ENCODE measurements around the gene PPP2R5E.

Gene PPP2R5E

GRCh38 chr14:63423889-63424288, 119.3 kb downstream of the PPP2R5E start:
- no peak for TF ChIP-seq EZH2 (IDR thresholded peaks at IDR 0.05; ENCODE audit: borderline replicate concordance, low read length)
- TF ChIP-seq, protein P1, sequence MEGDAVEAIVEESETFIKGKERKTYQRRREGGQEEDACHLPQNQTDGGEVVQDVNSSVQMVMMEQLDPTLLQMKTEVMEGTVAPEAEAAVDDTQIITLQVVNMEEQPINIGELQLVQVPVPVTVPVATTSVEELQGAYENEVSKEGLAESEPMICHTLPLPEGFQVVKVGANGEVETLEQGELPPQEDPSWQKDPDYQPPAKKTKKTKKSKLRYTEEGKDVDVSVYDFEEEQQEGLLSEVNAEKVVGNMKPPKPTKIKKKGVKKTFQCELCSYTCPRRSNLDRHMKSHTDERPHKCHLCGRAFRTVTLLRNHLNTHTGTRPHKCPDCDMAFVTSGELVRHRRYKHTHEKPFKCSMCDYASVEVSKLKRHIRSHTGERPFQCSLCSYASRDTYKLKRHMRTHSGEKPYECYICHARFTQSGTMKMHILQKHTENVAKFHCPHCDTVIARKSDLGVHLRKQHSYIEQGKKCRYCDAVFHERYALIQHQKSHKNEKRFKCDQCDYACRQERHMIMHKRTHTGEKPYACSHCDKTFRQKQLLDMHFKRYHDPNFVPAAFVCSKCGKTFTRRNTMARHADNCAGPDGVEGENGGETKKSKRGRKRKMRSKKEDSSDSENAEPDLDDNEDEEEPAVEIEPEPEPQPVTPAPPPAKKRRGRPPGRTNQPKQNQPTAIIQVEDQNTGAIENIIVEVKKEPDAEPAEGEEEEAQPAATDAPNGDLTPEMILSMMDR (IDR thresholded peaks at IDR 0.05; ENCODE audit: low read length), result no peak

GRCh38 chr14:63423381-63423780, 119.8 kb downstream of the PPP2R5E start:
- H3K9me3 ChIP-seq (ENCODE audit: low read length), result no peaks in the 10 kb centered on the region
- H3F3A ChIP-seq (ENCODE audit: insufficient read depth, low read length), result no peaks in the 10 kb centered on the region
- no peaks in the 10 kb centered on the region for H4K20me1 ChIP-seq (ENCODE audit: insufficient read depth, low read length)
- H2AFZ ChIP-seq (ENCODE audit: low read length), result no peak overlapping the region
- peaks cover 3% of the 10 kb centered on the region for H3K4me1 ChIP-seq (ENCODE audit: insufficient read depth, low read length, severe bottlenecking)
- TF ChIP-seq EZH2 (IDR thresholded peaks at IDR 0.05; ENCODE audit: borderline replicate concordance, low read length), result no peak
- TF ChIP-seq, protein P1 (IDR thresholded peaks at IDR 0.05; ENCODE audit: low read length), result no peak
- no peak overlapping the region for H3K27ac ChIP-seq (ENCODE audit: low read depth, low read length, poor library complexity, severe bottlenecking)
- H3K79me2 ChIP-seq (ENCODE audit: insufficient read depth, low read length), result peaks cover 18% of the 10 kb centered on the region; the same call in 1 of the 2 replicates
- H3K36me3 ChIP-seq (ENCODE audit: insufficient read depth, low read length), result peaks cover 30% of the 10 kb centered on the region
- no peak overlapping the region for H3K4me2 ChIP-seq (ENCODE audit: low read length)
- no peak overlapping the region for H3K9ac ChIP-seq (ENCODE audit: low read length)
- no peaks in the 10 kb centered on the region for H3K27me3 ChIP-seq (ENCODE audit: insufficient read depth, low read length)
- no peak overlapping the region for H3K4me3 ChIP-seq (ENCODE audit: low read depth, low read length, poor library complexity, severe bottlenecking)
- H3K9me2 ChIP-seq (ENCODE audit: low read depth, low read length), result no peaks in the 10 kb centered on the region

More at GRCh38 chr14:63423889-63424288, 119.3 kb downstream of the PPP2R5E start:
- Histone ChIP-seq H3K36me3 (ENCODE audit: insufficient read depth, low read length) (peaks cover 29% of the 10 kb centered on the region), H3K27ac (ENCODE audit: low read depth, low read length, poor library complexity, severe bottlenecking) (no peak overlapping the region), H3K4me2 (ENCODE audit: low read length) (no peak overlapping the region), H2AFZ (ENCODE audit: low read length) (no peak overlapping the region), H3K79me2 (ENCODE audit: insufficient read depth, low read length) (peaks cover 21% of the 10 kb centered on the region; the same call in 1 of the 2 replicates), H3K27me3 (ENCODE audit: insufficient read depth, low read length) (no peaks in the 10 kb centered on the region), H3F3A (ENCODE audit: insufficient read depth, low read length) (no peaks in the 10 kb centered on the region), H4K20me1 (ENCODE audit: insufficient read depth, low read length) (no peaks in the 10 kb centered on the region), H3K4me3 (ENCODE audit: low read depth, low read length, poor library complexity, severe bottlenecking) (no peak overlapping the region), H3K9ac (ENCODE audit: low read length) (no peak overlapping the region), H3K4me1 (ENCODE audit: insufficient read depth, low read length, severe bottlenecking) (no peaks in the 10 kb centered on the region), H3K9me3 (ENCODE audit: low read length) (no peaks in the 10 kb centered on the region), H3K9me2 (ENCODE audit: low read depth, low read length) (no peaks in the 10 kb centered on the region)

DNA sequence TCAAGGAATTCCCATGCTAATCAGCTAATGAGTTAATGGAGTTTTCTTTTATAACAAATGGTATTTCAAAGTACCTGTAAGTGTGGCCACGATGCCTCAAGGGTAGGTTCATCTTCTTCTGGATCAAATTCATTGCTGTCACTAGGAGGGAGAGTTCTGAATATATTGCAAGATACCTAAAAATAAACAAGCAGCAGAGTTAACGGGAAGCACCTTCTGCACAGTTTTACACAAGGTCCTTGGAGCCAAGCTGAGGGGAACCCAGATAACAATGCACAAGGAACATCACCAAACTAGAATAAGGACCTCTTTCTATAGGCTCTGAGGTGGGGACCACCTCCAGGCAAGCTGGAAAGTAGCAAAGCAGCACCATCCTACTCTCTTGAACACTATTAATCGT, 121.3 kb downstream of the PPP2R5E start:
- Histone ChIP-seq H3K36me3 (ENCODE audit: insufficient read depth, low read length) (peaks cover 30% of the 10 kb centered on the region), H3K9me2 (ENCODE audit: low read depth, low read length) (no peaks in the 10 kb centered on the region), H3K4me3 (ENCODE audit: low read depth, low read length, poor library complexity, severe bottlenecking) (no peak overlapping the region), H3K4me2 (ENCODE audit: low read length) (no peak overlapping the region), H3K27ac (ENCODE audit: low read depth, low read length, poor library complexity, severe bottlenecking) (no peak overlapping the region), H3K9ac (ENCODE audit: low read length) (no peak overlapping the region), H3F3A (ENCODE audit: insufficient read depth, low read length) (no peaks in the 10 kb centered on the region), H3K4me1 (ENCODE audit: insufficient read depth, low read length, severe bottlenecking) (peaks cover 8% of the 10 kb centered on the region), H3K9me3 (ENCODE audit: low read length) (no peaks in the 10 kb centered on the region), H2AFZ (ENCODE audit: low read length) (no peak overlapping the region), H4K20me1 (ENCODE audit: insufficient read depth, low read length) (no peaks in the 10 kb centered on the region), H3K27me3 (ENCODE audit: insufficient read depth, low read length) (no peaks in the 10 kb centered on the region), H3K79me2 (ENCODE audit: insufficient read depth, low read length) (0 out of 2 replicates have a peak, but pooled peaks cover 12% of the 10 kb centered on the region)
- TF ChIP-seq, protein P1 (IDR thresholded peaks at IDR 0.05; ENCODE audit: low read length), result no peak
- TF ChIP-seq EZH2 (IDR thresholded peaks at IDR 0.05; ENCODE audit: borderline replicate concordance, low read length), result no peak

All from OCI-LY1 (cell line).